Neutrophil (primary cell): ENCODE results near the gene SCAANT1.

Experiments
- H3K27ac ChIP-seq: fragments of 200-600 bp; sonication (generic); 2 replicates; pipeline ENCODE4 v1.5.1; 2016; ENCODE audit warnings: mild to moderate bottlenecking, moderate library complexity
- H3K27me3 ChIP-seq: fragments of 200-600 bp; sonication (generic); 2 replicates; pipeline ENCODE4 v1.6.0; 2016; ENCODE audit warnings: mild to moderate bottlenecking
- H3K36me3 ChIP-seq: fragments of 200-600 bp; sonication (generic); 2 replicates; pipeline ENCODE4 v1.5.1; 2017
- H3K4me1 ChIP-seq, 2 experiments: fragments of 200-600 bp in 1 of 2; sonication (generic) in 1 of 2; 1 replicate in 1 of 2; 2 replicates in 1 of 2; pipeline versions ENCODE4 v1.5.1 to v1.6.1; 2013 to 2016; ENCODE audit warnings: low read depth in 1 of 2, low read length in 1 of 2, mild to moderate bottlenecking in 1 of 2, moderate library complexity in 1 of 2; ENCODE audit not compliant: control insufficient read depth in 1 of 2, insufficient read depth in 1 of 2
- H3K4me3 ChIP-seq, 2 experiments: fragments of 200-600 bp in 1 of 2; sonication (generic) in 1 of 2; 1 replicate in 1 of 2; 2 replicates in 1 of 2; pipeline ENCODE4 v1.5.1; 2013 to 2016; ENCODE audit warnings: low read depth in 1 of 2, low read length in 1 of 2, mild to moderate bottlenecking in 1 of 2, moderate library complexity in 1 of 2
- H3K9me3 ChIP-seq: fragments of 200-600 bp; sonication (generic); 2 replicates; pipeline ENCODE4 v1.5.1; 2016
- CTCF ChIP-seq: fragments of 200-600 bp; sonication (generic); IDR thresholded peaks from 2 replicates; pipeline ENCODE4 v1.5.1; 2016; ENCODE audit warnings: antibody characterized with exemption

The SCAANT1 gene

GRCh38 chr3:63933459-63933858, 21.3 kb upstream of the SCAANT1 start:
- TF ChIP-seq CTCF, result no peak
- peaks cover 73 to 75% of the 10 kb centered on the region in 2 experiments for H3K4me1 ChIP-seq
- peaks cover 5% of the 10 kb centered on the region for H3K36me3 ChIP-seq
- H3K27ac ChIP-seq, result peak overlapping the region; percentile 91
- H3K9me3 ChIP-seq, result no peaks in the 10 kb centered on the region
- peak overlapping the region; percentile 46 to 54 for H3K4me3 ChIP-seq
- H3K27me3 ChIP-seq, result no peaks in the 10 kb centered on the region

GRCh38 chr3:63932509-63933212, 20.5 kb upstream of the SCAANT1 start:
- Histone ChIP-seq H3K9me3 (no peaks in the 10 kb centered on the region), H3K4me3 (peak overlapping the region in 1 of 2 experiments; percentile 54), H3K4me1 (peaks cover 65 to 67% of the 10 kb centered on the region in 2 experiments), H3K27ac (peak overlapping the region; percentile 91), H3K27me3 (no peaks in the 10 kb centered on the region), H3K36me3 (peaks cover 5% of the 10 kb centered on the region)
- TF ChIP-seq CTCF, result no peak

- H3K4me3 ChIP-seq, result no peak overlapping the region
- peaks cover 11% of the 10 kb centered on the region for H3K36me3 ChIP-seq
- no peaks in the 10 kb centered on the region for H3K9me3 ChIP-seq
- TF ChIP-seq CTCF, result no peak
- H3K27ac ChIP-seq, result no peak overlapping the region
- H3K4me1 ChIP-seq, result peaks cover 51 to 53% of the 10 kb centered on the region in 2 experiments
- H3K27me3 ChIP-seq, result no peaks in the 10 kb centered on the region
These were observed 19.1 kb upstream of the SCAANT1 start for GRCh38 chr3:63931290-63931689.

- H3K9me3 ChIP-seq, result no peaks in the 10 kb centered on the region
- H3K27ac ChIP-seq, result no peak overlapping the region
- H3K4me1 ChIP-seq, result peaks cover 38 to 42% of the 10 kb centered on the region in 2 experiments
- H3K27me3 ChIP-seq, result no peaks in the 10 kb centered on the region
- peaks cover 25% of the 10 kb centered on the region for H3K36me3 ChIP-seq
- H3K4me3 ChIP-seq, result no peak overlapping the region
- no peak for TF ChIP-seq CTCF
These were observed 15.5 kb upstream of the SCAANT1 start for GRCh38 chr3:63927422-63928280.

DNA sequence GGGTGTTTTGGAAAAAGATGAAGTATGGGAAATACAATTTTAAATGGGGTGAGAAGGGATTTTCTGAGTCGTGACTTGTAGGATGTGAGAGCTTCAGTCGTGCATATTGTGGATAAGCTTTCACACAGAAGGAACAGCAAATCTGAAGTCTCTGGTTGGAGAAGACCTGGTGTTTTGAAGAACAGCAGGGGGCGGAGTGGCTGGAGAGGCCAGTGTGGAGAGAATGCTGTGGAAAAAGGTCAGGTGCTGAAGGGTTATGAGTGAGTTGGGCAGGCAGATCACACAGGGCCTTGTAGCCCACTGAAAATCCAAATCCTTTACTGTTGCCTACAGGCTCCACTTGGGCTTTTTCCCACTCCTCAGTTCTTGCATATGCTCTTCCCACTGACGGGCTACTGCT, 14.1 kb upstream of the SCAANT1 start:
- Histone ChIP-seq H3K36me3 (peaks cover 25% of the 10 kb centered on the region), H3K9me3 (no peaks in the 10 kb centered on the region), H3K27ac (no peak overlapping the region), H3K4me1 (peaks cover 38 to 42% of the 10 kb centered on the region in 2 experiments), H3K4me3 (no peak overlapping the region), H3K27me3 (no peaks in the 10 kb centered on the region)
- no peak for TF ChIP-seq CTCF
